ENCODE data around the gene ASTL. TPM values are rescaled to one million over a fixed set of nuclear protein-coding genes. Genes with fewer than 3 reads are reported as not detected.

ASTL gene
- total RNA-seq, 4 donors from 2014 or later: 0.87 to 1.7 TPM; not detected in 2

GRCh38 chr2:96159084-96159830 is 21.0 kb upstream of the ASTL start:
- H3K4me1 ChIP-seq: no peaks in the 10 kb centered on the region
- no peak overlapping the region for H3K27ac ChIP-seq
- no peaks in the 10 kb centered on the region for H3K9me3 ChIP-seq
- WGBS: 83% methylated on average over 16 of the region's 17 CpGs
- TF ChIP-seq EP300 (IDR thresholded peaks at IDR 0.05): no peak
- no peak for TF ChIP-seq CTCF (IDR thresholded peaks at IDR 0.05)
- TF ChIP-seq POLR2AphosphoS5 (IDR thresholded peaks at IDR 0.05): no peak
- TF ChIP-seq POLR2A (IDR thresholded peaks at IDR 0.05): no peak
- no peaks in the 10 kb centered on the region for H3K36me3 ChIP-seq
- DNase-seq (ENCODE audit: low spot score in 2 of 2): no peak
- H3K4me3 ChIP-seq: no peak overlapping the region
- peaks cover 3% of the 10 kb centered on the region for H3K27me3 ChIP-seq

GRCh38 chr2:96158554-96158940 is 20.2 kb upstream of the ASTL start:
- Histone ChIP-seq H3K4me3 (no peak overlapping the region), H3K27ac (no peak overlapping the region), H3K27me3 (peaks cover 3% of the 10 kb centered on the region), H3K9me3 (no peaks in the 10 kb centered on the region), H3K36me3 (no peaks in the 10 kb centered on the region), H3K4me1 (no peaks in the 10 kb centered on the region)
- 96% methylated on average over 8 of the region's 14 CpGs for WGBS
- TF ChIP-seq EP300 (IDR thresholded peaks at IDR 0.05): no peak
- no peak for TF ChIP-seq CTCF (IDR thresholded peaks at IDR 0.05)
- TF ChIP-seq POLR2AphosphoS5 (IDR thresholded peaks at IDR 0.05): no peak
- TF ChIP-seq POLR2A (IDR thresholded peaks at IDR 0.05): no peak
- DNase-seq (ENCODE audit: low spot score in 2 of 2): no peak

GRCh38 chr2:96157649-96158553 is 19.6 kb upstream of the ASTL start:
- WGBS: 56% methylated on average over 17 of the region's 19 CpGs
- no peak overlapping the region for H3K27ac ChIP-seq
- H3K9me3 ChIP-seq: no peaks in the 10 kb centered on the region
- peaks cover 3% of the 10 kb centered on the region for H3K27me3 ChIP-seq
- TF ChIP-seq POLR2AphosphoS5 (IDR thresholded peaks at IDR 0.05) (no peak), EP300 (IDR thresholded peaks at IDR 0.05) (no peak), CTCF (IDR thresholded peaks at IDR 0.05) (no peak), POLR2A (IDR thresholded peaks at IDR 0.05) (no peak)
- H3K36me3 ChIP-seq: no peaks in the 10 kb centered on the region
- no peak overlapping the region for H3K4me3 ChIP-seq
- H3K4me1 ChIP-seq: no peaks in the 10 kb centered on the region
- DNase-seq (ENCODE audit: low spot score in 2 of 2): peak in 1 of 2 donors; percentile 46

DNA sequence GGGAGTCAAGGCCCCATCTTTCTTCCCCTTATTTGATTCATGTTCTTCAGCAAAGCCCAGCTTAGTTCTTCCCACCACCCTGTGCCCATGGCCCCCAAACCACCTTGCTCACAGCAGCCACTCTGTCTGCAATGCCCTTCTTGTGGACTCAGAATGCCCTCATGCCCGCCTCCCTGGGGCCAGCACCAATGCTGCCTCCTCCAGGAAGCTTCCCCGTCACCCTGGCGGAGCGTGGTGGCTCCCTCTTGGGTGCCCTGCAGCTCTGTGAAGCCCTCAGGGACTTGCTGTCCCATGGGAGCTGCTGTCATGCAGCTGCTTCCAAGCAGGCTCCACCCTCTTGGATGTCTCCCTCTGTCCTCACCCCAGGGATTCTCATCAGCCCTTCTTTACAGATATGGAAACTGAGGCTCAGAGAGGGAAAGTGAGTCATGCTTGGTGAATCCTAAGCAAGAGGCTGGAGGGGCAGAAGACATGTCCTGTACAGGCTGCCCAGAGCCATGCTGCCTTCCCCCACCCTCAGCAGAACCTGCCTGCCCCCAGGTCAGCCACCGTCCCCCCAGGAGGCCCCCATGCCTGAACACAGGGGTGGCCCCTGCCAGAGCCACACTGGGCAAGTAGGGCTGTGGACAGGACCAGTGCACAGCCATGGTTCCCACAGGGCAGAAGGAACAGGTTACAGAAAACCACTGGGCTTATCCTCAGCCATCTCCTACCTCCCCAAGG is 18.8 kb upstream of the ASTL start:
- 91% methylated on average over 4 of the region's 5 CpGs for WGBS
- H3K4me3 ChIP-seq: no peak overlapping the region
- H3K27me3 ChIP-seq: peaks cover 3% of the 10 kb centered on the region
- no peaks in the 10 kb centered on the region for H3K9me3 ChIP-seq
- no peak for TF ChIP-seq CTCF (IDR thresholded peaks at IDR 0.05)
- no peak for TF ChIP-seq POLR2A (IDR thresholded peaks at IDR 0.05)
- no peak for TF ChIP-seq POLR2AphosphoS5 (IDR thresholded peaks at IDR 0.05)
- no peak for TF ChIP-seq EP300 (IDR thresholded peaks at IDR 0.05)
- no peaks in the 10 kb centered on the region for H3K4me1 ChIP-seq
- peak in 1 of 2 donors; percentile 48 for DNase-seq (ENCODE audit: low spot score in 2 of 2)
- H3K36me3 ChIP-seq: no peaks in the 10 kb centered on the region
- no peak overlapping the region for H3K27ac ChIP-seq
